ENCODE results near the gene TMEM198.

Gene TMEM198

DNA sequence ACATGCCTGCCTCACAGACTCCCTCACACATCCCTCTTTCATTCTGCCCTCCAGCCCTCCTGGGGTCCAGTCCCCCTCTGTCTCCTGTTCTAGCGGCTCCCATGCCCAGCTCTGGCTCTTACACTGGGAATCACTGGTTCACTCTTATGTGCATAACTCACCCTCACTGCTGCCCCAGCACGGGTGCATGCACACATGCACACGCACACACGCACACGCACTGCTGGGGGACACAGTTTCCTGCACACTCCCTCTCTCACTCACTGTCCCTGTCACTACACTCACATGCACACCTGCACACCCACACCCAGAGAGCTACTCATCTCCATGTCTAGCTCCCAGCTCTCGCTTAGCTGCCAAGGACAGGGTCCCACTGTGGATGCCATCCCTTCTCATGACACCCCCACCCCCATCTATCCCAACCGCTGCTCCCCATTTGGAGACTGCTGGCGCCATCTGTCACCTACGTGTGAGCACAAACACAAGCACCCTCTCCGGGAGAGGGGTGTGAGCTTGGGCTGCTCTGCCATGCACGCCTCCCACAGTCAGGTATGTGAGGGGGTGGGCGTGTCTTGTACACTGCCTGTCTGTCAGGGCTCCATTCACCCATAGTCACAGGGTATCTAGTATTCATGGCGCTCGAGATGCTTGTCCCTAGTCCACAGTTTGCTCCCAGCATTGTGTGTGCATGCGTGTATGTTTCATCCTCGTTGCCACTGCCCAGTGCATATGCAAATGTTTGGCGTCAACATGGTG lies 27.8 kb upstream of the TMEM198 start:
- TF ChIP-seq ZFX (IDR thresholded peaks at IDR 0.05) = no peak
- TF ChIP-seq, protein P1, sequence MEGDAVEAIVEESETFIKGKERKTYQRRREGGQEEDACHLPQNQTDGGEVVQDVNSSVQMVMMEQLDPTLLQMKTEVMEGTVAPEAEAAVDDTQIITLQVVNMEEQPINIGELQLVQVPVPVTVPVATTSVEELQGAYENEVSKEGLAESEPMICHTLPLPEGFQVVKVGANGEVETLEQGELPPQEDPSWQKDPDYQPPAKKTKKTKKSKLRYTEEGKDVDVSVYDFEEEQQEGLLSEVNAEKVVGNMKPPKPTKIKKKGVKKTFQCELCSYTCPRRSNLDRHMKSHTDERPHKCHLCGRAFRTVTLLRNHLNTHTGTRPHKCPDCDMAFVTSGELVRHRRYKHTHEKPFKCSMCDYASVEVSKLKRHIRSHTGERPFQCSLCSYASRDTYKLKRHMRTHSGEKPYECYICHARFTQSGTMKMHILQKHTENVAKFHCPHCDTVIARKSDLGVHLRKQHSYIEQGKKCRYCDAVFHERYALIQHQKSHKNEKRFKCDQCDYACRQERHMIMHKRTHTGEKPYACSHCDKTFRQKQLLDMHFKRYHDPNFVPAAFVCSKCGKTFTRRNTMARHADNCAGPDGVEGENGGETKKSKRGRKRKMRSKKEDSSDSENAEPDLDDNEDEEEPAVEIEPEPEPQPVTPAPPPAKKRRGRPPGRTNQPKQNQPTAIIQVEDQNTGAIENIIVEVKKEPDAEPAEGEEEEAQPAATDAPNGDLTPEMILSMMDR (conservative IDR thresholded peaks at IDR 0.05) = no peak
- H3K27ac ChIP-seq = no peak overlapping the region

DNA sequence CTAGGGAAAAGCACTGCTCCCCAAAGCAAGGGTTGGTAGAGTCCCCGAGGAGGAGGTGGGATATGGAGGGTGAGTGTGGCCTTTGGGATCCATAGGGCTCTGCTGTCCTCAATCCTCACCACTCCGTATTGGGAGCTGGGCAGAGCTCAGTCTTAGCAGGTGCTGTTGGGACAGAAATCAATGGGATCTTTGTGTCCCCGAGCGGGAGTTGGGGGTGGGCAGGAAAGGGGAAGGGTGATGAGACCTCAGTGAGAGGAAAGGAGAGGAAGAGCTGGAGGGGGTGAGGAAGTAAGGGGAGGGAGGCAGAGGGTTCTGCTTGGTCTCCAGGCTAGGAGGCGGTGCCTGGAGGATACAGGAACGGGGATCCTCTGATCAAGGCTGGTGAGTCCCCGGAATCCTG lies 26.9 kb upstream of the TMEM198 start:
- no peak overlapping the region for H3K27ac ChIP-seq

DNA sequence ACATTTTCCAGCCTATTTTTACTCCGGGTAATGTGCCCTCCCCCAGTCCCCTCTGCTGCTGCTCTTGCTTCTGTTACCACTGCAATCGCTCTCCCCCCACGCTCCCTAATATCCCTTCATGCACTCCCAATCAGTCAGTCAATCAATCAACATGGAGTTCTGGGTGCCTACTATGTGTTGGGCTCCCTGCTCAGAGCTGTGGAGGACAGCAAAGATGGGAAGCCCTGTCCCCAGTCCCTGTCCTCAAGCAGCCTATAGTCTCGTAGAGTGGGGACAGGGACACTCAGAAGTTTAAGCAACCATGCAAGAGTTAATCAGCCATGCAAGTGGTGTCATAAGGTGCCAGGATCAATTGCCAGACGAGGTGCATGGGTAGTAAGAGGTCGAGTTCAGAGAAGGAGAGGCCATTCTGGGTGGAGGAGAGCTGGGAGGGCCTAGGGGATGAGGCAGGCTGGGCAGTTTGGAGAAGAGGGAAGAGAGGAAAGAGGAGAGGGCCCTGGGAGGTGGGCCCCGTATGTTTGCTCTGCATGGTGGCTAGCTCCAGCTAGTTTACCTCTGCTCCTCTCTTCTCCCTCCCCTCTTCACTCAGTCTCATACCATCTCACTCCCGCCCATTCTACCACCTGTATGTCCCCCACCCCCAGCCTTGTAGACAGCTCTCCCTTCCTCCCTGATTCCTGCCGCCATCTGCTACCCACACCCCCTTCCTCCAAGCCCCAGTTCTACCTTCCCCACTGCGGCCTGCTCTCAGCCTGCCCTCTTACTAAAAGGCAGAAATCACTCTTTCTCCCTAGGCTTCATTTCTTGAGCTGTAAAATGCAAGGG lies 25.7 kb upstream of the TMEM198 start:
- TF ChIP-seq, protein P1 (conservative IDR thresholded peaks at IDR 0.05) = no peak
- TF ChIP-seq ZFX (IDR thresholded peaks at IDR 0.05) = no peak
- H3K27ac ChIP-seq = no peak overlapping the region

More for the DNA sequence above, 26.9 kb upstream of the TMEM198 start:
- TF ChIP-seq, protein P1 (conservative IDR thresholded peaks at IDR 0.05) = no peak
- TF ChIP-seq ZFX (IDR thresholded peaks at IDR 0.05) = no peak

DNA sequence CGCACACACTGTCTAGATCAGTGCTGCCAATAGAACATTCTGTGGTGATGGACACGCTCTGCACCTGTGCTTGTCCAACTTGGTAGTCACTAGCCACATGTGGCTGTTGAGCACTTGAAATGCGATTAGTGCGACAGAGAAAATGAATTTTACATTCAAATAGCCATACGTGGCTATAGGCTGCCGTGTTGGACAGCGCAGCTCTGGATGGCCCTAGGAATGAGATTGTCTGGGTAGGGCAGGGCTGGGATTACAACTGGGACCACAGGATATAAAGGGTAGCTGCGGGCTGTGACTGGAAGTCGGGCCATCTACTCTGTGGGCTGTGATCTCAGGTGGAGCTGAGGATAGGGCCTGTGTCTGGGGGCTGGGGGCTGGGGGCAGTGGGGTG lies 24.3 kb upstream of the TMEM198 start:
- no peak overlapping the region for H3K27ac ChIP-seq
- TF ChIP-seq, protein P1 (conservative IDR thresholded peaks at IDR 0.05) = no peak
- TF ChIP-seq ZFX (IDR thresholded peaks at IDR 0.05) = no peak

DNA sequence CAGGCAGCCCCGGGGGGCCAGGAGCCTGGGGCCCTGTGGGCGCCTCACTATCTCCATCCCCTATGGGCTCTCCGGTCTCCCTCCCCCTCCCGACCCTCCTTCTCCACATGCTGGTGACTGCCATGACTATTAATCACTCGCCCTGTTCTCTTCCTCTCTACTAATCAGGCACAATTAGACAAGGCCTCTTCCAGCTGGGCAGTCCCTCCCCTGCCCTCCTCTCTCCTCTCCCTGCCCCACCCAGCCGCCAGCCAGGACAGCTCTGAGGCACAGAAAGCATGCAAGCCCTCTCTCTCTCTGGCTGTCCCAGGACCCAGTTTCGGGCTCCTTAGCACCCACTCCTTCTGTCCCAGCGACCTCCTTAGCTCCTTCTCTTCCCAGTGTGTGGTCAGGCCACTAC lies 23.7 kb upstream of the TMEM198 start:
- TF ChIP-seq, protein P1 (conservative IDR thresholded peaks at IDR 0.05) = no peak

DNA sequence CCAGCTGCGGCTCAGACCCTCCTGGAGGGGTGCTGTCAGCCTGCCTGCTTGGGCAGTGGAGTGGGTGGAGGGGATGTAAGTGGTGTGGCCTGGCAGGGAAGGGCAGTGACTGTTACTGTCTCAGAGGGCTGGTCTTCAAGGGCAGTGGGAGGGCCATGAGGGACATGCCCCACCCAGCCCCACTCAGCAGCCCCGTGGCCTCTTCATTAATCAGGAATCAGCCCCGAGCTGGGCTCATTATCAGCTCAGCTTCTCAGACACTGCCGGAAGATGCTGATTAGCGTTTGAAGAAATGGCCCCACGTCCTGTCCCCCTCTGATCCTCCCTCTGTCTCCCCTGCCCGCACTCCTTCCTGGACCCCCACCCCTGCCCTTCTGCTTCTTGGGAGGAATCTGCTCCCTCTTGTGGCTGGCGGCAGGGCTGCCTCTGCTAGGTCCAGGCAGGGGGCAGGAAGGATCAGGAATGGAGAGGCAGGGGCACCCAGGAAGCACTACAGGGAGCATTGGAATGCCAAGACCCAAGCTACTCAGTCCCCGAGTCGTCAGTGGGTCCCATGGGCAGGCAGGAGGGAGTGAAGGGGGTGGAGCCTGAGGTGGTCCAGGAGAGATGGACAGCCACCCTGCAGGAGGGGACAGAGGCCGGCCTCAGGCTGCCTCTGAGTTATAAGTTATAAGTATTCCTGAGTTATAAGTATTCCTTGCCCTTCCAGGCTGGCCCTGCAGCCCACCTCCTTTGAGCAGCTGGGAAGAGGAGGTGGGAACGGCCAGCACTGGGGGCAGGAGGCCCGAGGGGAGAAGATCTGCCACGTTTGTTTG lies 22.6 kb upstream of the TMEM198 start:
- TF ChIP-seq, protein P1 (conservative IDR thresholded peaks at IDR 0.05) = peak; percentile 63
- TF ChIP-seq ZFX (IDR thresholded peaks at IDR 0.05) = no peak
- no peak overlapping the region for H3K27ac ChIP-seq

More for the DNA sequence above, 23.7 kb upstream of the TMEM198 start:
- H3K27ac ChIP-seq = no peak overlapping the region

All from C4-2B (cell line).